Fibroblast of gingiva (primary cell): ENCODE measurements around the gene DISP3.
"Not testable (repeated sequence)": the region's sequence is repeated elsewhere in the genome, so short reads cannot be mapped to it uniquely, and the experiment has no call there.

Experiments
- DNase-seq: peaks from one replicate; pipeline ENCODE4 v3.0.0-alpha.2; 2011; ENCODE audit warnings: low read depth

Gene DISP3

DNA sequence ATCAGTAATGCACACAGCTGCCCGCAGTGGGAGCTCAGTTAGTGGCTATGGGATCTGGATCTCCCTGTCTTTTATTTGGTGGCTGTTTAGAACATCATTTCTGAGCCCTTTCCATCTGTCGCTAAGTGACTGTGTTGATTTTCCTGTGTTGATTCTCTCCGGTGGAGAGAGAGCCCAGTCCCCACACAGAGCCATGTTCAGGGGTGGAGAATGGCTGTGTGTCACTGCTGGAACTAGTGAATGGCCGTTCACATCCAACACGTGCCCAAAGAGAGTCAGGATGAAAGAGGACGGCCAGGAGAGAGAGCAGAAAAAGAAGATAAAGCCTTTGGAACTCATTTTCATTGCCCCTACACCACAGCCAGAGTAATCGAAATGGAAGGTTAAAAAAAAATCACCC lies 99.0 kb downstream of the DISP3 start:
- DNase-seq: no peak

DNA sequence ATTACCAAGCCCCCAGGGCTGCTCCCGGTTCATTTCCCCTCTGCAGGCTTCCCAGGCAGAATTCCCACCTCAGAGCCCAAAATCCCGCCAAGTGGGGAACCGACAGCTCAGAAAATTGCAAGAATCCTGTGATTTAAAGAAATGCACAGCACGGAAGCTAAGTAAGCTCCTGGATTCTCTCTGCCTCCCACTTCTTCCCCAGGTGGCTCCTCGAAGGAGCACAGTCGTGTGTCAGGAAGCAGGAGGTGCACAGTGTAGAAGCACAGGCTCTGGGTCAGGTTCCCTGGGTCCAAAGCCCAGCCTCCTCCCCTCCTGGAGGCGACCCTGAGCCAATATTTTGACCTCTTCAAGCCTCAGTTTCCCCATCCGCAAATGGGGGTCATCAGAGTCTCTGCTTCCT lies 100.6 kb downstream of the DISP3 start:
- DNase-seq: no peak

DNA sequence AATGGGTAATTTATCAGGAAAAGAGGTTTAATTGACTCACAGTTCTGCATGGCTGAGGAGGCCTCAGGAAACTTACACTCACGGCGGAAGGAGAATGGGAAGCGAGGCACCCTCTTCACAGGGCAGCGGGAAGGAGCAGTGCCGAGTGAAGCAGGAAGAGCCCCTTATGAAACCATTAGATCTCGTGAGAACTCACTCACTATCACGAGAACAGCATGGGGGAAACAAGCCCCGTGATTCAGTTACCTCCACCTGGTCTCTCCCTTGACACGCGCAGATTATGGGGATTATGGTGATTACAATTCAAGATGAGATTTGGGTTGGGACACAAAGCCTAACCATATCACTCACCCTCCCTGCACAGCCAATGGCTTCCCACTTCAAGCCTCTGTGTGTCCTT lies 101.1 kb downstream of the DISP3 start:
- not testable (repeated sequence) for DNase-seq

DNA sequence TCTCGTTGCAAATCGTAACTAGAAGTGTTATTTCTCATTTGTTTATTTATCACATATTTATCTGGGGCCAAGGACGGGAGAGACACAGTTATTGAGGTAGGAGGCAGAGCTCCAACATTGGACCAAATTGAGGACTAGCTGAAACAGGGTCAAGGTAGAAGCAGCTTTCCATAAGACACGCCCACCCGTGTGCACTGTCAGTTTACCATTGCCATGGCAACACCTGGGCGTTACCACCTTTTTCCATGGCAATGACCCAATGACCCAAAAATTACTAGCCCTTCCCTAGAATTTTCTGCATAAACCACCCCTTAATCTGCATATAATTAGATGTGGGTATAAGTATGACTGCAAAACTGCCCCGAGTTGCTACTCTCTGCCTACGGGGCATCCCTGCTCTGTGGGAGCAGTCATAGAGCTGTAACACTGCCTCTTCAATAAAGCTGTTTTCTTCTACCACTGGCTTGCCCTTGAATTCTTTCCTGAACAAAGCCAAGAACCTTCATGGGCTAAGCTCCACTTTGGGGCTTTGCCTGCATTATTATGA lies 102.6 kb downstream of the DISP3 start:
- no peak for DNase-seq

DNA sequence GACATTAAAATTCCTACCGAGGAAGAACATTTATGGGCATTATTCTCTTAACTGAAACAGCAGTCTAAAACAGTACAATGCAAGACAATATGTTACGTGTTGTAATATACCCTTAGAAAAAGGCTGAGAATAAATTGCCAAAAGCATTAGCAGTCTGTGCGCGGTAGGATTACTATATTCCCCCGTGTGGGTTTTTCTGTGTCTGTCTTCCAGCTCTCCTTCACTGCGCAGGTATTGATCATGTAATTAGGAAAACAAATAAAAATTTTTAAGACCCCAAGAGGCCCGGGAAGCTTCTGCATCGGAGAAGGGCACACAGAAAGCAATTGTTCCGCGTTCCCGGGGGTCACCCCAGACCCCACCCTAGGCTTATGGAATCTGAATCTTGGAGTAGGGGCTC lies 106.4 kb downstream of the DISP3 start:
- no peak for DNase-seq
